Activated T-helper 17 cell treated with anti-CD3 and anti-CD28 coated beads, Interleukin-2, amount 50 U/mL, for 72 hours (primary cell): ENCODE results near the gene PCSK5. TPM values are rescaled to one million over a fixed set of nuclear protein-coding genes. Genes with fewer than 3 reads are reported as not detected.

Experiments used
- ATAC-seq: fragments of 150-1000 bp; cut with Tn5 transposase; replicated peaks from 2 replicates; pipeline ENCODE4 v1.10.0; 2021; ENCODE audit warnings: mild to moderate bottlenecking, moderate library complexity
- H3K27ac Mint-ChIP-seq: one replicate; pipeline ENCODE4 v1.8.0; 2022; ENCODE audit warnings: mixed read lengths
- H3K27me3 Mint-ChIP-seq: one replicate; pipeline ENCODE4 v1.8.0; 2022; ENCODE audit warnings: mixed read lengths
- H3K36me3 Mint-ChIP-seq: one replicate; pipeline ENCODE4 v1.8.0; 2022; ENCODE audit warnings: low read depth, mild to moderate bottlenecking, mixed read lengths
- H3K4me1 Mint-ChIP-seq: one replicate; pipeline ENCODE4 v1.8.0; 2022; ENCODE audit warnings: mixed read lengths
- H3K4me3 Mint-ChIP-seq: one replicate; pipeline ENCODE4 v1.8.0; 2022; ENCODE audit warnings: mild to moderate bottlenecking, mixed read lengths
- H3K9me3 Mint-ChIP-seq: one replicate; pipeline ENCODE4 v1.8.0; 2022; ENCODE audit warnings: mixed read lengths
- total RNA-seq, 2 donors: library from RNA; stranded (reverse); gene quantifications; one replicate each; pipeline ENCODE4 v1.2.3, GENCODE V29; 2022

The PCSK5 gene
- total RNA-seq, 2 donors from 2014 or later, result 1.6 to 3.8 TPM

- ATAC-seq, result no peak
- Mint-ChIP-seq H3K9me3 (no peaks in the 10 kb centered on the region), H3K4me3 (no peak overlapping the region), H3K27me3 (no peaks in the 10 kb centered on the region), H3K27ac (no peak overlapping the region), H3K4me1 (no peaks in the 10 kb centered on the region), H3K36me3 (no peaks in the 10 kb centered on the region)
Observed at GRCh38 chr9:76200745-76201144, 310.3 kb downstream of the PCSK5 start.

GRCh38 chr9:76203373-76203772, 312.9 kb downstream of the PCSK5 start:
- no peak for ATAC-seq
- H3K27ac Mint-ChIP-seq, result no peak overlapping the region
- peaks cover 3% of the 10 kb centered on the region for H3K27me3 Mint-ChIP-seq
- H3K9me3 Mint-ChIP-seq, result no peaks in the 10 kb centered on the region
- no peaks in the 10 kb centered on the region for H3K36me3 Mint-ChIP-seq
- no peak overlapping the region for H3K4me3 Mint-ChIP-seq
- H3K4me1 Mint-ChIP-seq, result no peaks in the 10 kb centered on the region

- ATAC-seq, result no peak
- no peaks in the 10 kb centered on the region for H3K36me3 Mint-ChIP-seq
Observed at GRCh38 chr9:76206821-76207220, 316.3 kb downstream of the PCSK5 start.

GRCh38 chr9:76213751-76214150, 323.3 kb downstream of the PCSK5 start:
- no peaks in the 10 kb centered on the region for H3K9me3 Mint-ChIP-seq
- H3K4me3 Mint-ChIP-seq, result no peak overlapping the region
- no peaks in the 10 kb centered on the region for H3K36me3 Mint-ChIP-seq

More at GRCh38 chr9:76206821-76207220, 316.3 kb downstream of the PCSK5 start:
- H3K4me1 Mint-ChIP-seq, result no peaks in the 10 kb centered on the region
- H3K9me3 Mint-ChIP-seq, result no peaks in the 10 kb centered on the region
- H3K27ac Mint-ChIP-seq, result no peak overlapping the region
- no peak overlapping the region for H3K4me3 Mint-ChIP-seq
- peaks cover 8% of the 10 kb centered on the region for H3K27me3 Mint-ChIP-seq

GRCh38 chr9:76215066-76215465, 324.6 kb downstream of the PCSK5 start:
- no peak overlapping the region for H3K27ac Mint-ChIP-seq

More at GRCh38 chr9:76213751-76214150, 323.3 kb downstream of the PCSK5 start:
- no peaks in the 10 kb centered on the region for H3K4me1 Mint-ChIP-seq
- peaks cover 7% of the 10 kb centered on the region for H3K27me3 Mint-ChIP-seq
- no peak for ATAC-seq
- no peak overlapping the region for H3K27ac Mint-ChIP-seq

GRCh38 chr9:76216161-76216649, 325.7 kb downstream of the PCSK5 start:
- Mint-ChIP-seq H3K27ac (no peak overlapping the region), H3K4me1 (no peaks in the 10 kb centered on the region), H3K36me3 (no peaks in the 10 kb centered on the region), H3K27me3 (peaks cover 3% of the 10 kb centered on the region), H3K9me3 (no peaks in the 10 kb centered on the region), H3K4me3 (no peak overlapping the region)
- ATAC-seq, result peak; percentile 23

More at GRCh38 chr9:76215066-76215465, 324.6 kb downstream of the PCSK5 start:
- H3K4me3 Mint-ChIP-seq, result no peak overlapping the region
- H3K9me3 Mint-ChIP-seq, result no peaks in the 10 kb centered on the region
- H3K4me1 Mint-ChIP-seq, result no peaks in the 10 kb centered on the region
- H3K27me3 Mint-ChIP-seq, result peaks cover 7% of the 10 kb centered on the region
- no peaks in the 10 kb centered on the region for H3K36me3 Mint-ChIP-seq
- ATAC-seq, result no peak

GRCh38 chr9:76218117-76218885, 327.8 kb downstream of the PCSK5 start:
- H3K27me3 Mint-ChIP-seq, result peaks cover 3% of the 10 kb centered on the region
- no peak overlapping the region for H3K27ac Mint-ChIP-seq
- H3K36me3 Mint-ChIP-seq, result no peaks in the 10 kb centered on the region

GRCh38 chr9:76218886-76219445, 328.5 kb downstream of the PCSK5 start:
- no peaks in the 10 kb centered on the region for H3K4me1 Mint-ChIP-seq
- no peak overlapping the region for H3K4me3 Mint-ChIP-seq
- peaks cover 3% of the 10 kb centered on the region for H3K27me3 Mint-ChIP-seq
- H3K9me3 Mint-ChIP-seq, result no peaks in the 10 kb centered on the region
- no peaks in the 10 kb centered on the region for H3K36me3 Mint-ChIP-seq
- no peak for ATAC-seq
- no peak overlapping the region for H3K27ac Mint-ChIP-seq

More at GRCh38 chr9:76218117-76218885, 327.8 kb downstream of the PCSK5 start:
- no peak for ATAC-seq
- Mint-ChIP-seq H3K4me1 (no peaks in the 10 kb centered on the region), H3K9me3 (no peaks in the 10 kb centered on the region), H3K4me3 (no peak overlapping the region)

- no peak for ATAC-seq
- Mint-ChIP-seq H3K9me3 (no peaks in the 10 kb centered on the region), H3K27ac (no peak overlapping the region), H3K4me1 (no peaks in the 10 kb centered on the region), H3K4me3 (no peak overlapping the region), H3K27me3 (peaks cover 3% of the 10 kb centered on the region), H3K36me3 (no peaks in the 10 kb centered on the region)
Observed at GRCh38 chr9:76219560-76220151, 329.2 kb downstream of the PCSK5 start.

GRCh38 chr9:76221423-76221822, 330.9 kb downstream of the PCSK5 start:
- Mint-ChIP-seq H3K27ac (no peak overlapping the region), H3K27me3 (peaks cover 3% of the 10 kb centered on the region), H3K4me3 (no peak overlapping the region), H3K9me3 (no peaks in the 10 kb centered on the region), H3K4me1 (no peaks in the 10 kb centered on the region), H3K36me3 (no peaks in the 10 kb centered on the region)
- ATAC-seq, result no peak

- ATAC-seq, result no peak
- Mint-ChIP-seq H3K27ac (no peak overlapping the region), H3K9me3 (no peaks in the 10 kb centered on the region), H3K4me1 (no peaks in the 10 kb centered on the region), H3K4me3 (no peak overlapping the region), H3K27me3 (no peaks in the 10 kb centered on the region), H3K36me3 (no peaks in the 10 kb centered on the region)
Observed at GRCh38 chr9:76223749-76224340, 333.4 kb downstream of the PCSK5 start.

- no peak for ATAC-seq
- H3K36me3 Mint-ChIP-seq, result no peaks in the 10 kb centered on the region
- H3K27me3 Mint-ChIP-seq, result no peaks in the 10 kb centered on the region
- no peak overlapping the region for H3K4me3 Mint-ChIP-seq
- H3K4me1 Mint-ChIP-seq, result no peaks in the 10 kb centered on the region
- no peak overlapping the region for H3K27ac Mint-ChIP-seq
- H3K9me3 Mint-ChIP-seq, result no peaks in the 10 kb centered on the region
Observed at GRCh38 chr9:76227156-76227555, 336.7 kb downstream of the PCSK5 start.

GRCh38 chr9:76231001-76231400, 340.5 kb downstream of the PCSK5 start:
- H3K27me3 Mint-ChIP-seq, result peaks cover 1% of the 10 kb centered on the region
- H3K27ac Mint-ChIP-seq, result no peak overlapping the region
- H3K4me3 Mint-ChIP-seq, result no peak overlapping the region
- no peak for ATAC-seq
- H3K36me3 Mint-ChIP-seq, result no peaks in the 10 kb centered on the region
- no peaks in the 10 kb centered on the region for H3K4me1 Mint-ChIP-seq
- H3K9me3 Mint-ChIP-seq, result no peaks in the 10 kb centered on the region

GRCh38 chr9:76232861-76233489, 342.5 kb downstream of the PCSK5 start:
- Mint-ChIP-seq H3K4me3 (no peak overlapping the region), H3K27ac (no peak overlapping the region), H3K36me3 (no peaks in the 10 kb centered on the region), H3K9me3 (no peaks in the 10 kb centered on the region), H3K27me3 (peaks cover 4% of the 10 kb centered on the region), H3K4me1 (no peaks in the 10 kb centered on the region)
- no peak for ATAC-seq
